ENCODE measurements around the gene KAZN.

Gene KAZN

GRCh38 chr1:14585728-14586127, 12.8 kb upstream of the KAZN start:
- Histone ChIP-seq H2AFZ (ENCODE audit: low read length) (no peak overlapping the region), H4K20me1 (ENCODE audit: insufficient read depth, low read length) (no peaks in the 10 kb centered on the region), H3K4me1 (ENCODE audit: low read length) (no peaks in the 10 kb centered on the region), H3K4me2 (ENCODE audit: low read depth, low read length) (no peak overlapping the region), H3K27me3 (replicated peaks; ENCODE audit: insufficient read depth, low read length) (no peaks in the 10 kb centered on the region), H3K9me2 (replicated peaks; ENCODE audit: insufficient read depth, low read length) (no peaks in the 10 kb centered on the region), H3K4me3 (ENCODE audit: low read length) (no peak overlapping the region), H3K9me3 (replicated peaks; ENCODE audit: insufficient read depth, low read length) (no peaks in the 10 kb centered on the region), H3F3A (ENCODE audit: insufficient read depth, low read length) (no peaks in the 10 kb centered on the region), H3K9ac (ENCODE audit: low read length) (no peak overlapping the region), H3K79me2 (ENCODE audit: low read length) (no peaks in the 10 kb centered on the region), H3K36me3 (replicated peaks; ENCODE audit: insufficient read depth, low read length) (no peaks in the 10 kb centered on the region), H3K27ac (ENCODE audit: low read length) (no peak overlapping the region)
- TF ChIP-seq EZH2 (optimal IDR thresholded peaks at IDR 0.05; ENCODE audit: low read depth, low read length) (no peak), CTCF (IDR thresholded peaks at IDR 0.05; ENCODE audit: low read length) (no peak), EZH2phosphoT487 (IDR thresholded peaks at IDR 0.05; ENCODE audit: low read length) (no peak)
- no peak for DNase-seq

- DNase-seq, result no peak
- H3F3A ChIP-seq (ENCODE audit: insufficient read depth, low read length), result no peaks in the 10 kb centered on the region
- no peaks in the 10 kb centered on the region for H3K79me2 ChIP-seq (ENCODE audit: low read length)
- H3K4me3 ChIP-seq (ENCODE audit: low read length), result no peak overlapping the region
- H3K27ac ChIP-seq (ENCODE audit: low read length), result no peak overlapping the region
- TF ChIP-seq EZH2phosphoT487 (IDR thresholded peaks at IDR 0.05; ENCODE audit: low read length) (no peak), CTCF (IDR thresholded peaks at IDR 0.05; ENCODE audit: low read length) (no peak), EZH2 (optimal IDR thresholded peaks at IDR 0.05; ENCODE audit: low read depth, low read length) (no peak)
- no peak overlapping the region for H2AFZ ChIP-seq (ENCODE audit: low read length)
- H3K36me3 ChIP-seq (replicated peaks; ENCODE audit: insufficient read depth, low read length), result no peaks in the 10 kb centered on the region
- H3K4me2 ChIP-seq (ENCODE audit: low read depth, low read length), result no peak overlapping the region
- no peaks in the 10 kb centered on the region for H3K27me3 ChIP-seq (replicated peaks; ENCODE audit: insufficient read depth, low read length)
- no peaks in the 10 kb centered on the region for H3K9me2 ChIP-seq (replicated peaks; ENCODE audit: insufficient read depth, low read length)
- no peaks in the 10 kb centered on the region for H3K4me1 ChIP-seq (ENCODE audit: low read length)
- no peaks in the 10 kb centered on the region for H4K20me1 ChIP-seq (ENCODE audit: insufficient read depth, low read length)
- H3K9me3 ChIP-seq (replicated peaks; ENCODE audit: insufficient read depth, low read length), result no peaks in the 10 kb centered on the region
- H3K9ac ChIP-seq (ENCODE audit: low read length), result no peak overlapping the region
Measured at GRCh38 chr1:14590411-14591180, 7.9 kb upstream of the KAZN start.

GRCh38 chr1:14591600-14591999, 6.9 kb upstream of the KAZN start:
- H3K27me3 ChIP-seq (replicated peaks; ENCODE audit: insufficient read depth, low read length), result no peaks in the 10 kb centered on the region
- TF ChIP-seq EZH2phosphoT487 (IDR thresholded peaks at IDR 0.05; ENCODE audit: low read length) (no peak), EZH2 (optimal IDR thresholded peaks at IDR 0.05; ENCODE audit: low read depth, low read length) (no peak), CTCF (IDR thresholded peaks at IDR 0.05; ENCODE audit: low read length) (no peak)
- no peaks in the 10 kb centered on the region for H3K4me1 ChIP-seq (ENCODE audit: low read length)
- no peaks in the 10 kb centered on the region for H4K20me1 ChIP-seq (ENCODE audit: insufficient read depth, low read length)
- H2AFZ ChIP-seq (ENCODE audit: low read length), result no peak overlapping the region
- no peak overlapping the region for H3K4me2 ChIP-seq (ENCODE audit: low read depth, low read length)
- no peaks in the 10 kb centered on the region for H3K9me3 ChIP-seq (replicated peaks; ENCODE audit: insufficient read depth, low read length)
- H3K27ac ChIP-seq (ENCODE audit: low read length), result no peak overlapping the region
- H3K9me2 ChIP-seq (replicated peaks; ENCODE audit: insufficient read depth, low read length), result no peaks in the 10 kb centered on the region
- H3F3A ChIP-seq (ENCODE audit: insufficient read depth, low read length), result no peaks in the 10 kb centered on the region
- no peaks in the 10 kb centered on the region for H3K79me2 ChIP-seq (ENCODE audit: low read length)
- no peak for DNase-seq
- no peak overlapping the region for H3K9ac ChIP-seq (ENCODE audit: low read length)
- no peak overlapping the region for H3K4me3 ChIP-seq (ENCODE audit: low read length)
- no peaks in the 10 kb centered on the region for H3K36me3 ChIP-seq (replicated peaks; ENCODE audit: insufficient read depth, low read length)

Data from MM.1S (cell line).